Measurements from ENCODE around the gene SNX2.
"Not testable (repeated sequence)": the region's sequence is repeated elsewhere in the genome, so short reads cannot be mapped to it uniquely, and the experiment has no call there.

Gene SNX2

DNA sequence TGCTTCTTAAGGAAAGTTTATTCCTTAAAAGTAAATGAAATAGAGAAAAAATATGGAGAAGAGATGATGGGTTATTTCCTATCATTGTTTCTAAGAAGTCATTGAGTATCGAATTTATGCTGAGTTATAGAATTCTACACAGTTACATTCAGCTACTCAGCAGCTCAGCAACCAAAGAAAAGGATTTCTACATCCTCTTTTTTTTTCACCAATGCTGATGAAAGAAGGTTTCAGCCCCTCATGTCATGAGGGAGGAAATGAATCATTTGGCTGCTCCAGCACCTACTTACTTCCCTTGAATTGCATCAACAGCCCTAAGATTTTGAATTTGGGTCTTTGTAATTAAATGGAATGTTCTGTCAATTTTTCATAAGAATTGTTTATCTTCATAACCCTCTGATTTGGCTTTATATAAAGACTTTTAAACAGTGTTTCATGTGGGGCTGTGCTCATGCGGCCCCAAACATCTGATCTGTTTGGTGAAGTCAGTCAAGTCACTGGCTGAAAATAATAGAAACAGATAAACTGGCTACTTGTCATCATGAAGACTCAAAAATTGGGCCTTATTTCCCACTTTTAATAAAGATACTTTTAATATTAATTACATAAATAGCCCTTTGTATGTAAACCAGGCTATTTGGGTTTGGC lies 18.5 kb upstream of the SNX2 start:
- TF ChIP-seq, protein P1, sequence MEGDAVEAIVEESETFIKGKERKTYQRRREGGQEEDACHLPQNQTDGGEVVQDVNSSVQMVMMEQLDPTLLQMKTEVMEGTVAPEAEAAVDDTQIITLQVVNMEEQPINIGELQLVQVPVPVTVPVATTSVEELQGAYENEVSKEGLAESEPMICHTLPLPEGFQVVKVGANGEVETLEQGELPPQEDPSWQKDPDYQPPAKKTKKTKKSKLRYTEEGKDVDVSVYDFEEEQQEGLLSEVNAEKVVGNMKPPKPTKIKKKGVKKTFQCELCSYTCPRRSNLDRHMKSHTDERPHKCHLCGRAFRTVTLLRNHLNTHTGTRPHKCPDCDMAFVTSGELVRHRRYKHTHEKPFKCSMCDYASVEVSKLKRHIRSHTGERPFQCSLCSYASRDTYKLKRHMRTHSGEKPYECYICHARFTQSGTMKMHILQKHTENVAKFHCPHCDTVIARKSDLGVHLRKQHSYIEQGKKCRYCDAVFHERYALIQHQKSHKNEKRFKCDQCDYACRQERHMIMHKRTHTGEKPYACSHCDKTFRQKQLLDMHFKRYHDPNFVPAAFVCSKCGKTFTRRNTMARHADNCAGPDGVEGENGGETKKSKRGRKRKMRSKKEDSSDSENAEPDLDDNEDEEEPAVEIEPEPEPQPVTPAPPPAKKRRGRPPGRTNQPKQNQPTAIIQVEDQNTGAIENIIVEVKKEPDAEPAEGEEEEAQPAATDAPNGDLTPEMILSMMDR (conservative IDR thresholded peaks at IDR 0.05; ENCODE audit: low read length): no peak
- no peak overlapping the region for H3K4me3 ChIP-seq (ENCODE audit: low read length)
- DNase-seq (ENCODE audit: low read depth): peak; percentile 70

GRCh38 chr5:122757285-122757684 lies 17.6 kb upstream of the SNX2 start:
- no peak overlapping the region for H3K4me3 ChIP-seq (ENCODE audit: low read length)
- TF ChIP-seq, protein P1 (conservative IDR thresholded peaks at IDR 0.05; ENCODE audit: low read length): no peak
- no peak for DNase-seq (ENCODE audit: low read depth)

GRCh38 chr5:122759241-122760070 lies 15.4 kb upstream of the SNX2 start:
- no peak overlapping the region for H3K4me3 ChIP-seq (ENCODE audit: low read length)
- TF ChIP-seq, protein P1 (conservative IDR thresholded peaks at IDR 0.05; ENCODE audit: low read length): no peak

GRCh38 chr5:122760236-122760635 lies 14.6 kb upstream of the SNX2 start:
- no peak overlapping the region for H3K4me3 ChIP-seq (ENCODE audit: low read length)
- DNase-seq (ENCODE audit: low read depth): no peak
- TF ChIP-seq, protein P1 (conservative IDR thresholded peaks at IDR 0.05; ENCODE audit: low read length): no peak

More at GRCh38 chr5:122759241-122760070, 15.4 kb upstream of the SNX2 start:
- DNase-seq (ENCODE audit: low read depth): no peak

GRCh38 chr5:122761115-122761514 lies 13.8 kb upstream of the SNX2 start:
- TF ChIP-seq, protein P1 (conservative IDR thresholded peaks at IDR 0.05; ENCODE audit: low read length): no peak
- DNase-seq (ENCODE audit: low read depth): no peak
- H3K4me3 ChIP-seq (ENCODE audit: low read length): no peak overlapping the region

DNA sequence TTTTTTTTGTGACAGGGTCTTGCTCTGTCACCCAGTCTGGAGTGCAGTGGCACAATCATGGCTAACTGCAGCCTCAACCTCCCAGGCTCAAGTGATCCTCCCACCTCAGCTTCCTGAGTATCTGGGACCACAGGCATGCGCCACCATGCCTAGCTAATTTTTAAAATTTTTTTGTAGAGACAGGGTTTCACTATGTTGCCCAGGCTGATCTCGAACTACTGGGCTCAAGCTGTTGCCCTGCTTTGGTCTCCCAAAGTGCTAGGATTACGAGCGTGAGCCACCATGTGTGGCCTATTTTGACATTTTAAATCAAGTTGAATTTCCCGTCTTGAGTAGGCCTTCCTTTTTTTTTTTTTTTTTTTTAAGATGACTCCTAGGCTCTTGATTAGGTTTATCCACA lies 13.0 kb upstream of the SNX2 start:
- not testable (repeated sequence) for H3K4me3 ChIP-seq (ENCODE audit: low read length); DNase-seq (ENCODE audit: low read depth)

GRCh38 chr5:122766130-122766529 lies 8.8 kb upstream of the SNX2 start:
- TF ChIP-seq, protein P1 (conservative IDR thresholded peaks at IDR 0.05; ENCODE audit: low read length): no peak
- no peak overlapping the region for H3K4me3 ChIP-seq (ENCODE audit: low read length)
- no peak for DNase-seq (ENCODE audit: low read depth)

All from AG10803 (cell line).